ENCODE results near the gene MTHFD1L.
"Not testable (repeated sequence)": the region's sequence is repeated elsewhere in the genome, so short reads cannot be mapped to it uniquely, and the experiment has no call there.

Gene MTHFD1L

GRCh38 chr6:150865406-150866146 lies at the start of gene MTHFD1L:
Gene MTHFD1L, plus strand, starts transcription at chr6:150865702. Its CDS starts 121 bp downstream, at chr6:150865823.
- DNase-seq (ENCODE audit: low read depth) = peak; percentile 89

DNA sequence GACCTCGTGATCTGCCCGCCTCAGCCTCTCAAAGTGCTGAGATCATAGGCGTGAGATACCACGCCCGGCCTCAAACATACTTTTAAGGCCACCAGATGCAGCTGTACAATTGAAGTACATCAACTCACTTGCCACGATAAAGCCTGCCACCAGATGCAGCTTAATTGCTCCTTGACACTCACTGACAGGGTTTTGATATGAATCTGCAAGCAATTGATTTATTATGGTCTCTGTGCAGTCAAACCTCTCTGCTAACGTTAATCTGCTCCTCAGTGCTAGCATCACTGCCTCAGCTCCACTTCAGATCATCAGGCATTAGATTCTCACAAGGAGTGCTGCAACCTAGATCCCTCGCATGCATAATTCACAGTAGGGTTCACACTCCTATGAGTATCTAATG lies 48.9 kb upstream of the MTHFD1L start:
- DNase-seq (ENCODE audit: low read depth) = not testable (repeated sequence)

- DNase-seq (ENCODE audit: low read depth) = no peak
Observed at GRCh38 chr6:150822932-150823331, 42.6 kb upstream of the MTHFD1L start.

DNA sequence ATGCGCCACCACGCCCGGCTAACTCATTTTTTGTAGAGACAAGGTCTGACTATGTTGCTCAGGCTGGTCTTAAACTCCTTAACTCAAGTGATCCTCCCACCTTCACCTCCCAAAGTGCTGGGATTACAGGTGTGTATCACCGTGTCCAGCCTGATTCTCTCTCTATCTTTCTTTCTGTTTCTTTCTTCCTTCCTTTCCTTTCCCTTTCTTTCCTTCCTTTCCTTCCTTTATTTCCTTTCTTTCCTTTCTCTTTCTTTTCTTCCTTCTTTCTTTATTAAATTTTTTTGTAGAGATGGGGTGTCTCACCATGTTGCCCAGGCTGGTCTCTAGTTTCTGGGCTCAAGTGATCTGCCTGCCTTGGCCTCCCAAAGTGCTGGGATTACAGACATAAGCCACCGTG lies 38.7 kb upstream of the MTHFD1L start:
- DNase-seq (ENCODE audit: low read depth) = no peak

DNA sequence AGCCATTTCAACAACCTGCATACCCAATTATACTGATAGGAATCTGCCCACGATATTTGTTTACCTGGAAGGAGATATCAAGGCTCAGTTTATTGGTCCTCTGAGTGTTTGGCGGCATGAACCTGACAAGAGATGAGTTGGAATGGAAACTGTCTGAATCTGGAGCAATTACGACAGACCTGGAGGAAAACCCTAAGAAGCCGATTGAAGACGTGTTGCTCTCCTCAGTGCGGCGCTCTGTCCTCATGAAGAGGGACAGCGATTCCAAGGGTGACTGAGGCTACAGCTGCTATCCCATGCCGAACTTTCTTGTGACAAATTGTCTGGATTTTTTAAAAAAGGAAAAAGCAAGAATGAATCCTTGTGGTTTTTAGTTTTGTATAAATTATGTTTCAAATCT lies 37.4 kb upstream of the MTHFD1L start:
- not testable (repeated sequence) for DNase-seq (ENCODE audit: low read depth)

DNA sequence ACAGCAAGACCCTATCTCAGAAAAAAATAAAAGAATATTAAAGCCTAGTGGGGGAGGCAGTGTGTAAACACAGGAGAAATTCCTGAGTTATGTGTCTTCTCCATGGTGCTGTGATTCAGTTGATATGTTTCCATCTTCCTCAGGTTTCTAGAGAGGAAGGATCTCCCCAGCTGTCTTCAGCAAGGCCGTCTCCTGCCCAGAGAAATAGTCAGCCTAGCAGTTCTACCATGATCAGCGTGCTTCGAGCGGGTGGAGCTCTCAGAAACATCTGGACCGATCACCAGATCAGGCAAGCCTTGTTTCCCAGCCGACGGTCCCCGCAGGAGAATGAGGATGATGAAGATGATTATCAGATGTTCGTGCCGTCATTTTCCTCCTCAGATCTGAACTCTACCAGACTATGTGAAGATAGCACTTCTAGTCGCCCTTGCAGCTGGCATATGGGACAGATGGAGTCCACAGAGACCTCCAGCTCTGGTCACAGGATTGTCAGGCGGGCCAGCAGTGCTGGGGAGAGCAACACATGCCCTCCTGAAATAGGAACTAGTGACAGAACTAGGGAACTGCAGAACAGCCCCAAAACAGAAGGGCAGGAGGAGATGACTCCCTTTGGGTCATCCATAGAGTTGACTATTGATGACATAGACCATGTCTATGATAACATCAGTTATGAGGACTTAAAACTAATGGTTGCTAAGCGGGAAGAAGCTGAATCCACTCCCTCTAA lies 34.9 kb upstream of the MTHFD1L start:
- DNase-seq (ENCODE audit: low read depth) = peak; percentile 48

GRCh38 chr6:150831577-150831976 lies 33.9 kb upstream of the MTHFD1L start:
- DNase-seq (ENCODE audit: low read depth) = no peak

GRCh38 chr6:150835620-150836019 lies 29.9 kb upstream of the MTHFD1L start:
- no peak for DNase-seq (ENCODE audit: low read depth)

- no peak for DNase-seq (ENCODE audit: low read depth)
Observed at GRCh38 chr6:150840185-150840584, 25.3 kb upstream of the MTHFD1L start.

DNA sequence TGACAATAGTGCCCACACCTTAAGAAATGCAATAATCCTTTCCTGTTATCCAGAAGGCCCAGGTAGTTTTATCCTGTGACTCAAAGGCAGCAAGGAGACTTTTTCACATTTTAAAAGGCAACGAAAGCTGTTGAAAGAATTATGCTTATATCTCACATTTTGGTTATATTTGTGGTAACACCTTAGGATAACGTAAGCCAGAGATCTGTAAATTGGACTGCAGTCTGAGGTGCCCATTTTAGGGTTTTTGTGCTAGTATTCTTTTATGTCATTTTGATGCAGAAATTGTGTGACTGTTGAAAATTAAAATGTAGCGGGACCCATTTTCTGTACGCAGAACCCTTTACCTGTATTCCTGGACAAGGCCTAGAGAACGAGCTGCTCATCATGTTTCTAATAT lies 24.3 kb upstream of the MTHFD1L start:
- no peak for DNase-seq (ENCODE audit: low read depth)

- DNase-seq (ENCODE audit: low read depth) = no peak
Observed at GRCh38 chr6:150841697-150842096, 23.8 kb upstream of the MTHFD1L start.

DNA sequence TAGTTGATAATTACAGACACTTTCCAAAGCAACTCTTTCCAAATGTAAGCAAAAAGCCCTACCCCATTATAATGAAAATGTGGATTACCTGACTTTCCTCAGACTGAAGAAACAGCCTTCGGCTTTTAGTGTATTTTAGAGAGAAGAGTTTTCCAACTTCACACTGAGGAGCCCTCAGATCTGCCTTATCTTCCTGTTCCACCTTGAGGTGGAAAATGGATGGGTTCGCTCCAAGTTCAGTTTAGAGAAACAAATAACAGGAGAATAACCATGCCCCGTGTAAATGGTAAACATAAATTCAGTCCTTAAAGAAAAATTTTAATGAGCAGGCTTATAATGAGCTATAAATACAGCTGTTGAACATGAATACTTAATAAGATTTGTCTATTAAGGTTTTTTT lies 21.1 kb upstream of the MTHFD1L start:
- no peak for DNase-seq (ENCODE audit: low read depth)

DNA sequence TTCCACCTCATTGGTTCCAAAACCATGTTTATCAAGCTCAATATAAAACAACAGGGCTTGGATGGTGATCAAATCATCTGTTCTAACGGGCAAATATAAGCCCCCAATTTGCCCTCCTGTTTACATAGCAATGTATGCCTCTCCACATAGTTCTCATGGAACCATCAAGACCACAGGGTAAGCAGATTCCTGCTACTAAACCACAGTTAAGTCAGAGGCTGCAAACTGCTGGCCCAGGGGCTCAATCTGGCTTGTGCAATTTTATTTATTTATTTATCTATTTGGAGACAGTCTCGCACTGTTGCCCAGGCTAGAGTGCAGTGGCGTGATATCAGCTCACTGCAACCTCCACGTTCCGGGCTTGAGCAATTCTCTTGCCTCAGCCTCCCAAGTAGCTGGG lies 18.9 kb upstream of the MTHFD1L start:
- peak; percentile 36 for DNase-seq (ENCODE audit: low read depth)

DNA sequence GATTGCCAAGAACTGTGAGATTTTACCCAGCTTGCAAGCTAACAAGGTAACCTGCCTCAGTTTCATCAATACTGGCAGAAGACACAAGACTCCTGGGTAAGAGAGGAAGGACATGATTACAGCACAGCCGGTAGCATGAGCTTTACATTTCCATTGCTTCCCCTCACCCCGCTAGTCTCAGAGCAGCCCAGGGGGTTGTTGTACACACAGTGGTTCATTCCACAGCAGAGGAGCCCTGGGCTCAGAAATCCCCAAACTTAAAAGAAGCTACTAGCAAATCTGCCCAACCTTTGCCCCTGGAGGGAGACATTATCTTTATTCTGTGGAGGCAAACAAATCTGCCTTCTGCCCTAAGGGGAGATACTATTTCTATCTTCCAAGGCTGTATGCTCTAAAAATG lies 17.1 kb upstream of the MTHFD1L start:
- peak; percentile 10 for DNase-seq (ENCODE audit: low read depth)

DNA sequence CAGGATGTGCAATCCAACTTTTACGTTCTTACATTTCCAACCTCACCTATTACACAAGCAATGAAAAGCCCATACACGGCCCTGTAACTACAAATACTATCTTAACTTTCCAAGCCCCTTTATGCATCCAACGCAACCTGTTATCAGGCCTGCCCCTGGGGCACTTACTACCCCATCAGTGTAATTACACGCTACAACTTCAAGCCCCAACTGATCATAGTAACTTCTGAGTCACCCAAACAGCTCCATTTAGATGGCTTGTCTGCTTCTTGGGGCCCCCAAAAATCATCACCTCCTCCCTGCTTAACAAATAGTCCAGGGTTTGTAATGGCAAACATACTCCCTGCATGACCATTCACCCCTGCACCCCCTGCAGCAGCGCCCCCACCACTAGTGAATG lies 11.1 kb upstream of the MTHFD1L start:
- DNase-seq (ENCODE audit: low read depth) = not testable (repeated sequence)

- not testable (repeated sequence) for DNase-seq (ENCODE audit: low read depth)
Observed at GRCh38 chr6:150855171-150855570, 10.3 kb upstream of the MTHFD1L start.

- DNase-seq (ENCODE audit: low read depth) = peak; percentile 99
Observed at GRCh38 chr6:150857062-150857944, 8.2 kb upstream of the MTHFD1L start.

GRCh38 chr6:150857945-150858308 lies 7.6 kb upstream of the MTHFD1L start:
- DNase-seq (ENCODE audit: low read depth) = no peak

- peak; percentile 30 for DNase-seq (ENCODE audit: low read depth)
Observed at GRCh38 chr6:150861448-150862168, 3.9 kb upstream of the MTHFD1L start.

- DNase-seq (ENCODE audit: low read depth) = no peak
Observed at GRCh38 chr6:150863213-150863928, 2.1 kb upstream of the MTHFD1L start.

GRCh38 chr6:150865043-150865405 lies 478 bp upstream of the MTHFD1L start:
- DNase-seq (ENCODE audit: low read depth) = no peak

Measured in iris pigment epithelial cell (primary cell).